ENCODE results near the gene PREX1.

The PREX1 gene

DNA sequence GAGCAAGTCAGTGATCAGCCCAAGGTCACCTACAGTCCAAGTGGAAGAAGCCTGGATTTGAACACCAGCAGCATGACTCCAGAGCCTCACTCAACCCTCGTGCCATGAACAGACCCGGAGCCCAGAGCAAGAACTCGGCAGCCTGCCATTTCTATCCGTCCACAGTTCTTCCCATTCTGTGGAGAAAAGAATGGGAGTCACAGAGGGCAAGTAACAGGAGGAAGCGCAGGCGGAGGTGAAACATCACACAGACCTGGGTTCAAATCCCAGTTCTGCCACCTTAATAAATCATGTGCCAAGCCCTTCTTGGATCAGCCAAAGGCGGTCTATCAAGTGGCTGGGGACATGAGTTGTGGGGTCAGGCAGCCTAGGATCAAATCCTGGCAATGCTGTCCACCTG lies 4.3 kb downstream of the PREX1 start:
- Mint-ChIP-seq H3K4me1 (ENCODE audit: low read depth) (peaks cover 9% of the 10 kb centered on the region), H3K36me3 (ENCODE audit: low read depth) (peaks cover 24% of the 10 kb centered on the region), H3K9me3 (no peaks in the 10 kb centered on the region), H3K27me3 (no peaks in the 10 kb centered on the region), H3K27ac (peak overlapping the region; percentile 97), H3K4me3 (peak overlapping the region; percentile 95)

DNA sequence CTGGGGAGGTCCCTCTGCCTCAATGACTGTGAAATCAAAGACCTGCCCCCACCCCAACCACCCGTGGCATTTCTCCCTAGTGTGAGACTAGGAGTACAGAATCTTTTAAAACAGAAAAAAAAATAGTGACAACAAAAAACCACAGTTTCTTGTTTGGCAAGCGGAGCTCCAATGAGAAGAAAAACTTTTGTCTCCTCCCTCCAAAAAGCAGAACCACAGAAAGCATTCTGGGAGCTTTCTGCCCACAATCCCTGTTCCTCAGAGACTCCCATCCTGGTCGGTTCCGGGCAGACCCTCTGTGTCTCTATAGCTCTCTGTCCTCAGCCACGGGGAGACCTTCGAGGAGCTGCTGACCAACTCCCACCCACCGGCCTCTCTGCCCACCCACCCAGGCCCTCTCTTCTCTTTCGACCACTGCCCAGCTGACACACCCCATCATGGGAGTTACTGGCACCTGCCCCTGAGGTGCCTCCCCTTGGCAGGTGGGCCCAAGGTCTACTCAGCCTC lies 4.9 kb downstream of the PREX1 start:
- H3K27me3 Mint-ChIP-seq, result no peaks in the 10 kb centered on the region
- peaks cover 28% of the 10 kb centered on the region for H3K36me3 Mint-ChIP-seq (ENCODE audit: low read depth)
- H3K4me1 Mint-ChIP-seq (ENCODE audit: low read depth), result peaks cover 8% of the 10 kb centered on the region
- H3K27ac Mint-ChIP-seq, result peak overlapping the region; percentile 97
- H3K4me3 Mint-ChIP-seq, result peak overlapping the region; percentile 95
- H3K9me3 Mint-ChIP-seq, result no peaks in the 10 kb centered on the region

DNA sequence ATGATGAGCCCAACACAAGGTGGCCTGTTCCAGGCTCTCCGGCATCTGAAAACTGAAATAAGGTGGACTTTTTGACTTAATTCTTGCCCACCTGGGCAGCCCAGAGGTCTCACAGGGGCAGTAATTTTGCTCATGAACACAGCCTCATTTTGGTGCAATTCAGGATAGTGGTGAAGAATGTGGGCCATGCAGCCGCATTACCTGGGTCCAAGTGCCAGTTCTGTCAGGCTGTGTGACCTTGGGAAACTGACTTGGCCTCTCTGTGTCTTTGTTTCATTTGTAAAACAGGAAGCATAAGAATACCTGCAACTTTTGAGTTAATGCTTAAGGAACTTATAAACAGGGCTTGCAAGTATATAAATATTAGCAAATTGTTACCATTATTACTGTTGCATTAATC lies 5.6 kb downstream of the PREX1 start:
- Mint-ChIP-seq H3K4me3 (no peak overlapping the region), H3K36me3 (ENCODE audit: low read depth) (peaks cover 36% of the 10 kb centered on the region), H3K4me1 (ENCODE audit: low read depth) (peaks cover 8% of the 10 kb centered on the region), H3K27ac (peak overlapping the region; percentile 78), H3K9me3 (no peaks in the 10 kb centered on the region), H3K27me3 (no peaks in the 10 kb centered on the region)

DNA sequence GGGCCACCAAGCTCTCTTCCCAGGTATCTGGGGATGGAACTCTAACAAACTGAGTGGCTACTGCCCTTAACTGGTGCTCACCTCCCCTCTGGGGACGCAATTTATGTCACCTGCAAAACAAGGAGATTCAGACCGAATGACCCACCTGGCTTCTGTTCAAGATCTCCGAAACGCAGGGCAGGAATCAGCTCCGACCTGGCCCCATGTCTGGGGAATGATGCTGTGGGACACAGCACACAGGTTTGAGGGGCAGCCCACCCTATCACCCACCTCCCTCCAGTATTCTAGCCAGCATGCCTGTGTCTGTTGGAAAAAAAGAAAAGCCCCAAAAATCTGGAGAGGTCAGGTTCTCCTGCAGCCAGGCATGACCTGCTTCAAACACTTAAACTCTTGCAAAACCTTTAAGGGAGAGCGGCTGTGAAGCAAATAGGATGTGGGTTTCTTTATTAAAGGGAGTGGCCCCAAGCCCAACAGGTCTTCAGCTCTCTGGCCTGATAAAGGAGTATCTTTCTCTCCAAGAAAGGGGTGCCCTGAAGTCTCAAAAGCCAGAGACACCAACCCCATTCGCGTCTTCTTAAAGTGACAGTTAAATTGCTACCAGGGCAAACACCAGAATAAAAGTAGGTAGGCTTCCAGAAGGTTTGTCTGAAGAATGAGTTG lies 6.4 kb downstream of the PREX1 start:
- Mint-ChIP-seq H3K4me3 (peak overlapping the region; percentile 39), H3K4me1 (ENCODE audit: low read depth) (peaks cover 6% of the 10 kb centered on the region), H3K36me3 (ENCODE audit: low read depth) (peaks cover 37% of the 10 kb centered on the region), H3K27me3 (no peaks in the 10 kb centered on the region), H3K27ac (peak overlapping the region; percentile 78), H3K9me3 (no peaks in the 10 kb centered on the region)

DNA sequence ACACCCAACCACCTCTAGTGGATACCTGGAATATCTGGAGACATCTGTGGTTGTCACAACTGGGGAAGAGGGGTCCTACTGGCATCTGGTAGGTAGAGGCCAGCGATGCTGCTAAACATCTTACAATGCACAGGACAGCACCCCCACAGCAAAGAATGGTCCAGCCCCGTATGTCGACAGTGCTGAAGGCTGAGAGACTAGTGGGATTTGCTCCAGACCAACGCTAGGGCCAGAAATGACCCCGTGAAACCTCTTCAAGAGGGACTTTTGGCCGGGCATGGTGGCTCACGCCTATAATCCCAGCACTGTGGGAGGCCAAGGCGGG lies 7.2 kb downstream of the PREX1 start:
- Mint-ChIP-seq H3K36me3 (ENCODE audit: low read depth) (peaks cover 37% of the 10 kb centered on the region), H3K4me3 (peak overlapping the region; percentile 28), H3K27me3 (no peaks in the 10 kb centered on the region)

DNA sequence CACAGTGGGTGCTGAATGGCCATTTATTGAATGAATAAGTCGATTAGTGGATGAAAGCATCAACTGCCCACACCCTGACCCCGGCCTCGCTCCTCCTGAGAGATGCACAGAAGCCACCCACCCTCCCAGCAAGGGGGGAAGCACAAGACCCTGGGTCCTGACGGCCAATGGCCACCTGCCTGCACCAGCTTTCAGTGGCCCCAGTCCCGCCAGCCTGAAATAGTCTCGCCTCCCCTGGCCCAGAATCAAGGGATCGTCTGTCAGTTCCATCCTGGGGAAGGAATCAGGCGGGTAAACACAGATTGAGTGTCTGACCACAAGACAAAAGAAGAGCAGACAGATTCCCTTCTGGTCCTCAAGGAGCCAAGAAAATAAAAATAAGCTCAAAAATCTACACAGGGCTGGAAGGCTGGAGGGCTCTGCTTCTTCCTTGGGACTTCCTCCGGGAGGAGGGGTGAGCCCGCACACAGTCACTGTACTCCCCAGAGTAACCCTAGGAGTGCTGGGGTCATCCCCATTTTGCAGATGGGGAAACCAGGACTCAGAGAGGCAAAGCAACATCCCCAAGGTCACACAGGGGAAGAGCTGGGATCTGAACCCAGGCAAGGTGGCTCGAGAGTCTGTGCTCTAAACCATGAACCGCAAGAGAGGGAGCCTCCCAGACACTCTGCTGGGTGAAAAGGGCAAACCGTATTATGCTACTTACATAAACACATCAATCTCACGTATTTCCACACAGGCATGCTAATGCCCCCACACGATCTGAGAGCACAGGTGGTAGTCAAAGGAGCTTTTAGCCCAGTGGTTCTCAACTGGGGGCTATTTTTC lies 7.8 kb downstream of the PREX1 start:
- Mint-ChIP-seq H3K27me3 (no peaks in the 10 kb centered on the region), H3K4me3 (peak overlapping the region; percentile 28), H3K9me3 (no peaks in the 10 kb centered on the region), H3K4me1 (ENCODE audit: low read depth) (no peaks in the 10 kb centered on the region), H3K27ac (peak overlapping the region; percentile 94), H3K36me3 (ENCODE audit: low read depth) (peaks cover 41% of the 10 kb centered on the region)

More for the DNA sequence above, 7.2 kb downstream of the PREX1 start:
- Mint-ChIP-seq H3K27ac (peak overlapping the region; percentile 53), H3K4me1 (ENCODE audit: low read depth) (no peaks in the 10 kb centered on the region), H3K9me3 (no peaks in the 10 kb centered on the region)

DNA sequence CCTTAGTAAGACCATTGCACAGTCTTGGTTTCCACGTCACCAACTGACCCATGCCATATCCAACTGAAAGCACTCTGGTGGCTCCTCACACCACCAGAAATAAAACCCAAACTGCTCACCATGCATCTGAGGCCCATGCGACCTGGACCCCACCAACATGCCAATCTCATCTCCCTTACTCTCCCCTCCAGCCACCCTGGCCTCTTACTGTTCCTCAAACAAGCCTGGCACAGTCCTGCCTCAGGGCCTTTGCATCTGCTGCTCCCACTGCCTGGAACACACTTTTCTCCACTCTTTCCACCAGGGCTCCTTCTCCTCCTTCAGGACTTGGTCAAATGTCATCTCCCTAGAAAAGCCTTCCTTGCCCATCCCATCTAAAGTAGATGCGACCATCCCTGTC lies 8.7 kb downstream of the PREX1 start:
- Mint-ChIP-seq H3K27me3 (no peaks in the 10 kb centered on the region), H3K4me1 (ENCODE audit: low read depth) (no peaks in the 10 kb centered on the region), H3K9me3 (no peaks in the 10 kb centered on the region), H3K27ac (peak overlapping the region; percentile 94), H3K4me3 (peak overlapping the region; percentile 61), H3K36me3 (ENCODE audit: low read depth) (peaks cover 43% of the 10 kb centered on the region)

DNA sequence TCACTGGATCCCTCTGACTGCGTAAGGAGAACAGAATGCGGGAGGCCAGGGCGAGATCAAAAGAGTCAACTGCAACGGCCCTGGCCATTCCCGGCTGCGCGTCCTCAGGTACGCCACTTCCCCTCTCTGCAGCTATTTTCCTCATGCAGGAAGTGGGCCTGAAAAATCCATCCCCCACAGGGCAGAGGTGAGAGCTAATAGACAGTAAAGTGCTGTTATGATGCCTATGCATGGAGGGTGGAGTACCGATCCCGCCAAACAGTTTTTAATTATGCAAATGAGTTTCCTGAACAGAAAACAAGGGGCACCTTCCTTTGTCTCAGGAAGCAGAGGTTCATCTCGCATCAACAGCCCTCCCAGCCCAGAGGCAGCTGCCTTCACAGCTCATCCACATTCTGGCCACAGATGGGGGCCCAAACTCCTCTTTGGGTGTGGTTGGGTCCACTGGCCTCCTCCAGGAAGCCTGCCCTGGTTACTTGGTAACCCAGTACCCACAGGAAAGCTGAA lies 9.3 kb downstream of the PREX1 start:
- Mint-ChIP-seq H3K4me1 (ENCODE audit: low read depth) (no peaks in the 10 kb centered on the region), H3K27me3 (no peaks in the 10 kb centered on the region), H3K9me3 (no peaks in the 10 kb centered on the region), H3K36me3 (ENCODE audit: low read depth) (peaks cover 43% of the 10 kb centered on the region), H3K4me3 (peak overlapping the region; percentile 61), H3K27ac (peak overlapping the region; percentile 94)

DNA sequence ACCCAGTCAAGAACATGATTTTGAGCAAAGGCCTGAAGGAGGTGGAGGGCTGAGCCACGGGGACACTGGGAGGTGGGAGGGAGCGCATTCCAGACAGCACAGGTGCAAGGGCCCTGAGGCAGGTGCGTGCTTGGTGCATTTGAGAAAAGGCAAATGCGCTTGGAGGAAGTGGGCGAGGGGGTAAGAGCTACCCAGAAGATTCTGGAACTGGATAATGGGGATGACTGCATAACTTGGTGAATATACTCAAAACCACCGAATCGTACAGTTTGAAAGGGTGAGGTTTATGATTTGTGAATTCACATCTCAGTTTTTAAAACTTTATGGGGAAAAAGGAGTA lies 9.8 kb downstream of the PREX1 start:
- H3K9me3 Mint-ChIP-seq, result no peaks in the 10 kb centered on the region
- H3K4me3 Mint-ChIP-seq, result peak overlapping the region; percentile 61
- H3K36me3 Mint-ChIP-seq (ENCODE audit: low read depth), result peaks cover 43% of the 10 kb centered on the region
- peak overlapping the region; percentile 94 for H3K27ac Mint-ChIP-seq
- H3K27me3 Mint-ChIP-seq, result no peaks in the 10 kb centered on the region
- H3K4me1 Mint-ChIP-seq (ENCODE audit: low read depth), result no peaks in the 10 kb centered on the region

DNA sequence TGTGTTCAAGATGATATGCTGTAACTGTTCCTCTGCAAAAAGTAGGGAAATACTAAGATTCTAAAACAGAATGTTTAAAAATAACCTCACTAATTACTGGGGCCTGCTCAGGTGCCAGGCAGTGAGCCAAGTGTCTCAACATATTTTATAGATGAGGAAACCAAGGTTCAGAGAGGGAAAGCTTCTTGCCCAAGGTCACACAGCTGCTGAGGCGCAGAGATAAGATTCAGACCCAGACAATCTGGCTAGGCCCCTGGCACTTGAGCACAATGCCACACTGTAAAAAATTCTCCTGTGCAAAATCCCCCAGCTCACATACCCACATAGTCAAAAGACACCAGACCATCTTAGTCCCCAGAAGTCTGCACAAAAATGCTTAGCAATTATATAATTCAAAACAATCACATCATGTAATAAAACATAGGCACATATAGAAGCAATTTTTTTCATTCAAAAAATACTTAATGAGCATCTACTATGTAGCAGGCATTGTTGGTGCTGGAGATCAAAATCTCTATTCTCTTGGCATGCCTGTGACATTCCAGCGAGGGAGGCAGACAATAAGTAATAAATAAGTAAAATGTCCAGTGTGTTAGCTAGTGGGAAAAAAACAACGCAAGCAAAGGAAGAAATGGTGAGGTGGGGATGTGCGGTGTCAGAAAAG lies 10.3 kb downstream of the PREX1 start:
- Mint-ChIP-seq H3K27me3 (no peaks in the 10 kb centered on the region), H3K4me1 (ENCODE audit: low read depth) (no peaks in the 10 kb centered on the region), H3K36me3 (ENCODE audit: low read depth) (peaks cover 40% of the 10 kb centered on the region), H3K4me3 (peak overlapping the region; percentile 61), H3K27ac (peak overlapping the region; percentile 94), H3K9me3 (no peaks in the 10 kb centered on the region)

DNA sequence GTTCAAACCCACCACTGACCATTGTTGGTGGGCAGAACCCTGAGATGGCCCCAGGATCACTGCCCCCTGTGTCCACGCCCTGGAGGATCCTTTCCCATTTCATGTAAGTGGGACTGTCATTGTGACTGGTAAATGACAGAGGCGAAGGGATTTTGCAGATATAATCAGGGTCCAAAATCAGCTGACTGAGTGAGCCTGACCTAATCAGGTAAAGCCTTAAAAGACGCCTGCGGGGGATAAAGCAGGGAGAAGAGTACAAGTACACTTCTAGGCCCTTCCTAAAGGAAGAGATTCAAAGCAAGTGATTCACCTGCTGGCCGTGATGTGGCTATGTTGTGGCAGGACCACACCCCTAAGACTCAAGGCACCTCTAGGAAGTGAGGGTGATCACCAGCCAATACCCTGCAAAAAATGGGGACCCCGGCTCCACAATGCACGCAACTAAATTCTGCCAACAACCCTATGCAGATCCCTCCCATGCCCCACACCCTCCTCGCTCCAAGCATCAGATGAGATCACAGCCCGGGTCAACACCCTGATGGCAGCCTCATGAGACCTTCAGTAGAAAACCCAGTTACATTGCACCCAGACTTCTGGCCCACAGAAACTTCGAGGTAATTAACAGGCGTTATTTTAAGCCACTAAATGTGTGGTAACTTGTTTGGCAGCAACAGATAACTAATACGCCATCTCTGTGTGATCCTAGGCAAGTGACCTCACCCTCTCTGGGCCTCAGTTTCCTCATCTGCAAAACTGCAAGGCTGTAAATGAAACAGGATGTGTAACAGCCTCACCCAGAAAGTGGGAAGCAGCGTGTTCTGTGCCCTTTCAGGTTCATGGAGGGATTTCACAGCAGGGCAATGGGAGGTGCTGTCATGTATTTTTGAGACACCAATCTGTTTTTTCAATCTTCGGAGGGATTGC lies 11.3 kb downstream of the PREX1 start:
- Mint-ChIP-seq H3K27ac (peak overlapping the region; percentile 59), H3K4me1 (ENCODE audit: low read depth) (peaks cover 6% of the 10 kb centered on the region), H3K27me3 (no peaks in the 10 kb centered on the region), H3K36me3 (ENCODE audit: low read depth) (peaks cover 45% of the 10 kb centered on the region), H3K9me3 (no peaks in the 10 kb centered on the region), H3K4me3 (no peak overlapping the region)

DNA sequence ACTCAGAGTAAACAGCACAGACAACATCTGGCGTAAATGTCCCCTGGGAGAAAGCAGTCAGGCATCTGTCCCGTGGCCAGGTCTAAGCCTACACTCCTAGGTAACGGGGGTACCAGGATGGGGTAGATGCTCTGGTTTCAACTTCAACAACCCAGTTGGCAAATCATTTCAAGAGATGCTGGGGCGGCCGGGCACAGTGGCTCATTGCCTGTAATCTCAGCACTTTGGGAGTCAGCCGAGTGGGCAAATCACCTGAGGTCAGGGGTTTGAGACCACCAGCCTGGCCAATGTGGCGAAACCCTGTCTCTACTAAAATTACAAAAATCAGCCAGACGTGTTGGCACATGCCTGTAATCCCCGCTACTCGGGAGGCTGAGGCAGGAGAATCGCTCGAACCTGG lies 12.3 kb downstream of the PREX1 start:
- H3K27me3 Mint-ChIP-seq, result no peaks in the 10 kb centered on the region
- H3K36me3 Mint-ChIP-seq (ENCODE audit: low read depth), result peaks cover 50% of the 10 kb centered on the region
- no peak overlapping the region for H3K27ac Mint-ChIP-seq
- H3K4me3 Mint-ChIP-seq, result no peak overlapping the region
- H3K4me1 Mint-ChIP-seq (ENCODE audit: low read depth), result peaks cover 10% of the 10 kb centered on the region
- H3K9me3 Mint-ChIP-seq, result no peaks in the 10 kb centered on the region

DNA sequence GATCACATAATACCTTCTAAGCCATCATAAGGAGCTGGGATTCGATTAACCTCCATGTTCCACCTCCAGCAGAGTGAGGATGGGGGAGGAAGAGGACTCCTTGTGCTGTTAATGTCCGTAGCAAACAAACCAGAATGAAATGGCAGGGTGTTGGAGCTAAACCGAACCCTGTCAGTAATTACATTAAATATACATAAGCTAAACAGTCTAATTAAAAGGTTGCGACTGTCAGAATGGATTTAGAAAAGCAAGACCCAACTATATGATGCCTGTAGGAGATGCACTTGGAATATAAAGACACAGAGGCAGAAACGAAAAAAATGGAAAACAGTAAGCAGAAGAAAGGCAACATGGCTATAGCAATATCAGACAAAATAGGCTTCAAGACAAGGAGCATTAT lies 13.2 kb downstream of the PREX1 start:
- Mint-ChIP-seq H3K27ac (peak overlapping the region; percentile 29), H3K9me3 (no peaks in the 10 kb centered on the region), H3K4me3 (no peak overlapping the region), H3K36me3 (ENCODE audit: low read depth) (peaks cover 50% of the 10 kb centered on the region), H3K27me3 (no peaks in the 10 kb centered on the region), H3K4me1 (ENCODE audit: low read depth) (peaks cover 16% of the 10 kb centered on the region)

DNA sequence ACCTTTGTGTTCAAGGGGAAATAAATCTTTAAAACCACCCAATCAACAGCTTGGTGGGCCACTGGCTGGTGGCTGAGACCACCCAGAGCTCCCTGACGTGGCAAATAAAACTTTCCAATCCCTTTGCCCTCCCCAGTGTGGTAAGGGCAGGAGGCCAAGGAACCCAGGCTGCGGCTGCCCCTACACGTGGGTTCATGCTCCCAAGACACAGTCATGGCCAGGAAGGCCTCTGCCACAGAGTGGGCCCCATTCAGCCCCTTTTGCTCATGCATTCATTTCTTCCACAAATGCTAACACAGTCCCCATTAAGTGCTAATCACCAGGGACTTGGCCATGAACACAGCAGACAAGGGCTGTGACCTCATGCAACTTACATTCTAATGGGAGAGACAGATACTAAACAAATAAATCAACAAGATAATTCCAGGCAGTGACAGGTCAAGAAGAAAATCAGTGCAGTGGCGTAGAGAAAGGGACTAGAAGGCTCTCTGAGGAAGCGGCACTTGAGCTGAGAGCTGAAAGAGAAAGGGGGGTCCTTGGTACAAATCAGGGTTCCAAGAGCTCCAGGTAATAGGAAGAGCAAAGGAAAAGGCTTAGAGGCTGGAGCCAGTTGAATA lies 13.8 kb downstream of the PREX1 start:
- peaks cover 45% of the 10 kb centered on the region for H3K36me3 Mint-ChIP-seq (ENCODE audit: low read depth)
- no peaks in the 10 kb centered on the region for H3K27me3 Mint-ChIP-seq
- H3K9me3 Mint-ChIP-seq, result no peaks in the 10 kb centered on the region
- no peak overlapping the region for H3K27ac Mint-ChIP-seq
- H3K4me1 Mint-ChIP-seq (ENCODE audit: low read depth), result peaks cover 20% of the 10 kb centered on the region
- no peak overlapping the region for H3K4me3 Mint-ChIP-seq

Data from stimulated activated naive CD8-positive, alpha-beta T cell treated with anti-CD3 and anti-CD28 coated beads, Interleukin-15, Interleukin-2, amounts not matched to agents 100 ng/mL and 50 ng/mL, for 24 hours (primary cell).